ENCODE measurements around the gene XYLT1.
"Not testable (repeated sequence)": the region's sequence is repeated elsewhere in the genome, so short reads cannot be mapped to it uniquely, and the experiment has no call there.

XYLT1 gene

GRCh38 chr16:17491140-17491662, 20.4 kb upstream of the XYLT1 start:
- CTCF ChIA-PET = no interaction called here
- POLR2A ChIA-PET = no interaction called here
- no peak for TF ChIP-seq BHLHE40 (IDR thresholded peaks at IDR 0.05; ENCODE audit: borderline replicate concordance)
- TF ChIP-seq ARNT (IDR thresholded peaks at IDR 0.05) = no peak
- TF ChIP-seq, protein P1, sequence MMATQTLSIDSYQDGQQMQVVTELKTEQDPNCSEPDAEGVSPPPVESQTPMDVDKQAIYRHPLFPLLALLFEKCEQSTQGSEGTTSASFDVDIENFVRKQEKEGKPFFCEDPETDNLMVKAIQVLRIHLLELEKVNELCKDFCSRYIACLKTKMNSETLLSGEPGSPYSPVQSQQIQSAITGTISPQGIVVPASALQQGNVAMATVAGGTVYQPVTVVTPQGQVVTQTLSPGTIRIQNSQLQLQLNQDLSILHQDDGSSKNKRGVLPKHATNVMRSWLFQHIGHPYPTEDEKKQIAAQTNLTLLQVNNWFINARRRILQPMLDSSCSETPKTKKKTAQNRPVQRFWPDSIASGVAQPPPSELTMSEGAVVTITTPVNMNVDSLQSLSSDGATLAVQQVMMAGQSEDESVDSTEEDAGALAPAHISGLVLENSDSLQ (IDR thresholded peaks at IDR 0.05) = no peak
- TF ChIP-seq FOXM1 (IDR thresholded peaks at IDR 0.05; ENCODE audit: borderline replicate concordance) = no peak
- TF ChIP-seq ZNF384 (IDR thresholded peaks at IDR 0.05) = no peak
- no peak for TF ChIP-seq LEF1 (IDR thresholded peaks at IDR 0.05; ENCODE audit: borderline replicate concordance)
- no peak for TF ChIP-seq FOXA1 (IDR thresholded peaks at IDR 0.05)
- TF ChIP-seq NFRKB (IDR thresholded peaks at IDR 0.05) = no peak
- no peak for TF ChIP-seq SUZ12 (IDR thresholded peaks at IDR 0.05)
- TF ChIP-seq HDGF (IDR thresholded peaks at IDR 0.05; ENCODE audit: borderline replicate concordance) = no peak
- TF ChIP-seq FOXK2 (IDR thresholded peaks at IDR 0.05) = no peak
- no peak for TF ChIP-seq TARDBP (IDR thresholded peaks at IDR 0.05)
- TF ChIP-seq ELF4 (IDR thresholded peaks at IDR 0.05) = no peak
- no peak for TF ChIP-seq CTBP1 (IDR thresholded peaks at IDR 0.05; ENCODE audit: borderline replicate concordance)
- no peak for TF ChIP-seq L3MBTL2 (conservative IDR thresholded peaks at IDR 0.05)
- TF ChIP-seq SP1 (IDR thresholded peaks at IDR 0.05) = no peak
- no peak for DNase-seq (ENCODE audit: extremely low spot score)

DNA sequence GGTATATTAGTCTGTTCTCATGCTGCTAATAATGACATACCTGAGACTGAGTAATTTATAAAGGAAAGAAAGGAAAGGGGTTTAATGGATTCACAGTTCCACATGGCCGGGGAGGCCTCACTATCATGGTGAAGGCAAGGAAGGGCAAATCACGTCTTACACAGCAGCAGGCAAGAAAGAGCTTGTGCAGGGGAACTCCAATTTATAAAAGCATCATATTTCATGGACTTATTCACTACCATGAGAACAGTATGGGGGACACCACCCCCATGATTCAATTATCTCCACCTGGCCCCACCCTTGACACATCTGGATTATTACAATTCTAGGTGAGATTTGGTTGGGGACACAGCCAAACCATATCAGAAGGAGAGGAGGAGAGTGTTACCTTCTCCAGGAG, 17.7 kb upstream of the XYLT1 start:
- TF ChIP-seq FOXK2 (IDR thresholded peaks at IDR 0.05) (no peak), FOXA1 (IDR thresholded peaks at IDR 0.05) (no peak), NFRKB (IDR thresholded peaks at IDR 0.05) (no peak), LEF1 (IDR thresholded peaks at IDR 0.05; ENCODE audit: borderline replicate concordance) (no peak), TARDBP (IDR thresholded peaks at IDR 0.05) (no peak), ZNF384 (IDR thresholded peaks at IDR 0.05) (no peak), L3MBTL2 (conservative IDR thresholded peaks at IDR 0.05) (no peak), ARNT (IDR thresholded peaks at IDR 0.05) (no peak), SP1 (IDR thresholded peaks at IDR 0.05) (no peak), FOXM1 (IDR thresholded peaks at IDR 0.05; ENCODE audit: borderline replicate concordance) (no peak), SUZ12 (IDR thresholded peaks at IDR 0.05) (no peak), HDGF (IDR thresholded peaks at IDR 0.05; ENCODE audit: borderline replicate concordance) (no peak), BHLHE40 (IDR thresholded peaks at IDR 0.05; ENCODE audit: borderline replicate concordance) (no peak), ELF4 (IDR thresholded peaks at IDR 0.05) (no peak), CTBP1 (IDR thresholded peaks at IDR 0.05; ENCODE audit: borderline replicate concordance) (no peak)
- TF ChIP-seq, protein P1 (IDR thresholded peaks at IDR 0.05) = no peak
- no peak for DNase-seq (ENCODE audit: extremely low spot score)
- POLR2A ChIA-PET = no interaction called here
- CTCF ChIA-PET = no interaction called here

GRCh38 chr16:17483351-17483750, 12.6 kb upstream of the XYLT1 start:
- DNase-seq (ENCODE audit: extremely low spot score) = no peak
- TF ChIP-seq FOXK2 (IDR thresholded peaks at IDR 0.05) (no peak), TARDBP (IDR thresholded peaks at IDR 0.05) (no peak), BHLHE40 (IDR thresholded peaks at IDR 0.05; ENCODE audit: borderline replicate concordance) (no peak), FOXA1 (IDR thresholded peaks at IDR 0.05) (no peak), HDGF (IDR thresholded peaks at IDR 0.05; ENCODE audit: borderline replicate concordance) (no peak), LEF1 (IDR thresholded peaks at IDR 0.05; ENCODE audit: borderline replicate concordance) (no peak), ELF4 (IDR thresholded peaks at IDR 0.05) (no peak)
- TF ChIP-seq, protein P1 (IDR thresholded peaks at IDR 0.05) = no peak
- CTCF ChIA-PET = no interaction called here
- POLR2A ChIA-PET = no interaction called here

DNA sequence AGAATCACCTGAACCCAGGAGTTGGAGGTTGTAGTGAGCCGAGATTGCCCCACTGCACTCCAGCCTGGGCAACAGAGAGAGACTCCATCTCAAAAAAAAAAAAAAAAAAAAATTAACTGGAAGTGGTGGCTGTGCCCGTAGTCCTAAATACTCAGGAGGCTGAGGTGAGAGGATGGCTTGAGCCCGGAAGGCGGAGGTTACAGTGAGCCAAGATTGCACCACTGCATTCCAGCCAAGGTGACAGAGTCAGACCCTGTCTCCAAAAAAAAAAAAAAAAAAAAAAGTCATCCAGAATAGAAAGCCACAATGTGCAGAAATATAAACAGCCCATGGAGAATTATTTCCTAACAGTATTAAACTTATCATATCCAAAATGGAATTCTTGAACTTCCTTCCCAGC, 11.6 kb upstream of the XYLT1 start:
- CTCF ChIA-PET; POLR2A ChIA-PET; DNase-seq (ENCODE audit: extremely low spot score): not testable (repeated sequence)

DNA sequence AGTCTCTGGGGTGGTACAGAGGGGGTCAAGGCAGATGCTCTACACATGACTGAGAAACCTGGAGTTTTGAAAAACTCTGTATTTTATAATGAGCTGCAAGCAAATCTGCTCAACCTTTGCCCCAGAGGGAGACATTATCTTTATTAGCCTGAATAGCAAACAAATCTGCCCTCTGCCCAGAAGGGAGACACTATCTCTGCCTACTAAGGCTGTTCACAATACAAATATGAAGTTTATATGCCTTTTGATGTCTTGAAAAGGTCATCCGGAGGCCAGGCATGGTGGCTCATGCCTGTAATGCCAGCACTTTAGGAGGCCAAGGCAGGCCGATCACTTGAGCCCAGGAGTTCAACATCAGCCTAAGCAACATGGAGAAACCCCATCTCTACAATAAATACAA, 11.0 kb upstream of the XYLT1 start:
- no peak for DNase-seq (ENCODE audit: extremely low spot score)
- POLR2A ChIA-PET = no interaction called here
- TF ChIP-seq NFRKB (IDR thresholded peaks at IDR 0.05) (no peak), ARNT (IDR thresholded peaks at IDR 0.05) (no peak), LEF1 (IDR thresholded peaks at IDR 0.05; ENCODE audit: borderline replicate concordance) (no peak), FOXM1 (IDR thresholded peaks at IDR 0.05; ENCODE audit: borderline replicate concordance) (no peak), FOXK2 (IDR thresholded peaks at IDR 0.05) (no peak), BHLHE40 (IDR thresholded peaks at IDR 0.05; ENCODE audit: borderline replicate concordance) (no peak), CTBP1 (IDR thresholded peaks at IDR 0.05; ENCODE audit: borderline replicate concordance) (no peak), TARDBP (IDR thresholded peaks at IDR 0.05) (no peak), FOXA1 (IDR thresholded peaks at IDR 0.05) (no peak), L3MBTL2 (conservative IDR thresholded peaks at IDR 0.05) (no peak), HDGF (IDR thresholded peaks at IDR 0.05; ENCODE audit: borderline replicate concordance) (no peak), SUZ12 (IDR thresholded peaks at IDR 0.05) (no peak), ZNF384 (IDR thresholded peaks at IDR 0.05) (no peak)
- TF ChIP-seq, protein P1 (IDR thresholded peaks at IDR 0.05) = no peak
- CTCF ChIA-PET = no interaction called here

DNA sequence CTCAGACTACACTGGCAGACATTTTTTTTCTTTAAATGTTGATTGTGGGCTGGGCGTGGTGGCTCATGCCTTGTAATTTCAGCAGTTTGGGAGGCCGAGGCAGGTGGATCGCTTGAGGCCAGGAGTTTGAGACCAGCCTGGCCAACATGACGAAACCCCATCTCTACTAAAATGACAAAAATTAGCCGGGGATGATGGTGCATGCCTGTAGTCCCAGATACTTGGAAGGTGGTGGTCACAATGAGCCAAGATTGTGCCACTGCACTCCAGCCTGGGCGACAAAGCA, 6.4 kb upstream of the XYLT1 start:
- DNase-seq (ENCODE audit: extremely low spot score); POLR2A ChIA-PET: not testable (repeated sequence)
- CTCF ChIA-PET = interaction anchor here (1.1 kb wide), 1 partner anchor 10 kb away, joined by 4 read pairs; no protein-coding TSS in a partner anchor
